Lower lobe of right lung (tissue), 2 donors: ENCODE measurements around the gene AFP. TPM values are rescaled to one million over a fixed set of nuclear protein-coding genes. Genes with fewer than 3 reads are reported as not detected.

Source experiments
- ATAC-seq, 2 donors: fragments of 200-7000 bp; cut with Tn5 transposase; one replicate each; pipeline ENCODE4 v1.9.1; 2020 to 2022; ENCODE audit warnings: mild to moderate bottlenecking in 2 of 2, moderate library complexity in 2 of 2
- DNase-seq: peaks from one replicate; pipeline ENCODE4 v3.0.0-alpha.2; 2020
- H3K27ac ChIP-seq: fragments of 200-600 bp; one replicate; pipeline ENCODE4 v1.8.0; 2022
- H3K27me3 ChIP-seq: fragments of 200-600 bp; one replicate; pipeline ENCODE4 v1.8.0; 2022; ENCODE audit warnings: low read depth
- H3K36me3 ChIP-seq: fragments of 200-600 bp; one replicate; pipeline ENCODE4 v1.8.0; 2022; ENCODE audit warnings: mild to moderate bottlenecking
- H3K4me1 ChIP-seq: fragments of 200-600 bp; one replicate; pipeline ENCODE4 v1.8.0; 2022
- H3K4me3 ChIP-seq: fragments of 200-600 bp; one replicate; pipeline ENCODE4 v1.8.0; 2022; ENCODE audit warnings: mild to moderate bottlenecking
- H3K9me3 ChIP-seq: fragments of 200-600 bp; one replicate; pipeline ENCODE4 v1.8.0; 2022
- CTCF ChIP-seq: fragments of 200-600 bp; IDR thresholded peaks from one replicate; pipeline ENCODE4 v1.8.0; 2022; ENCODE audit warnings: antibody characterized with exemption, mild to moderate bottlenecking
- intact Hi-C: fragments of 100-400 bp; cut with DNase I; formaldehyde crosslinking; loops from one replicate; pipeline ENCODE4 v1.11.0; 2022
- total RNA-seq: library from RNA; stranded (reverse); fragmentation: NEBNext Ultra II Directional; extraction: Animal tissue kit (Norgen Biotek cat#: 25700); gene quantifications from one replicate; pipeline ENCODE4 v1.2.1, GENCODE V29; 2021
- donor health status: DM: no; HTN: yes; CAD: no; lungs with severe emphysema.

AFP gene
- total RNA-seq, 1 donor from 2014 or later, result not detected

GRCh38 chr4:73415807-73416238 is 20.2 kb upstream of the AFP start:
- ATAC-seq (no peak), DNase-seq (no peak)
- no peaks in the 10 kb centered on the region for H3K27me3 ChIP-seq
- H3K4me1 ChIP-seq, result no peaks in the 10 kb centered on the region
- H3K27ac ChIP-seq, result no peak overlapping the region
- no peaks in the 10 kb centered on the region for H3K9me3 ChIP-seq
- no peak for TF ChIP-seq CTCF
- H3K36me3 ChIP-seq, result no peaks in the 10 kb centered on the region
- intact Hi-C loops, result no loop called here
- H3K4me3 ChIP-seq, result no peak overlapping the region

GRCh38 chr4:73416423-73417087 is 19.5 kb upstream of the AFP start:
- Histone ChIP-seq H3K4me1 (no peaks in the 10 kb centered on the region), H3K27me3 (no peaks in the 10 kb centered on the region), H3K9me3 (no peaks in the 10 kb centered on the region), H3K36me3 (no peaks in the 10 kb centered on the region), H3K27ac (no peak overlapping the region), H3K4me3 (no peak overlapping the region)
- TF ChIP-seq CTCF, result no peak
- no peak for DNase-seq
- no peak for ATAC-seq
- intact Hi-C loops, result no loop called here

- Histone ChIP-seq H3K9me3 (no peaks in the 10 kb centered on the region), H3K36me3 (no peaks in the 10 kb centered on the region), H3K4me3 (no peak overlapping the region), H3K27ac (no peak overlapping the region), H3K27me3 (no peaks in the 10 kb centered on the region), H3K4me1 (no peaks in the 10 kb centered on the region)
- no peak for TF ChIP-seq CTCF
- ATAC-seq, result no peak
- intact Hi-C loops, result no loop called here
- no peak for DNase-seq
Observed at GRCh38 chr4:73417342-73417741, 18.7 kb upstream of the AFP start.

- Histone ChIP-seq H3K27ac (no peak overlapping the region), H3K27me3 (no peaks in the 10 kb centered on the region), H3K36me3 (no peaks in the 10 kb centered on the region), H3K9me3 (no peaks in the 10 kb centered on the region), H3K4me3 (no peak overlapping the region), H3K4me1 (no peaks in the 10 kb centered on the region)
- intact Hi-C loops, result no loop called here
- DNase-seq, result no peak
- no peak for ATAC-seq
- TF ChIP-seq CTCF, result no peak
Observed at GRCh38 chr4:73417973-73418372, 18.0 kb upstream of the AFP start.

- no peaks in the 10 kb centered on the region for H3K27me3 ChIP-seq
- H3K4me3 ChIP-seq, result no peak overlapping the region
- no peaks in the 10 kb centered on the region for H3K4me1 ChIP-seq
- ATAC-seq (no peak), DNase-seq (no peak)
- H3K9me3 ChIP-seq, result no peaks in the 10 kb centered on the region
- H3K36me3 ChIP-seq, result no peaks in the 10 kb centered on the region
- intact Hi-C loops, result no loop called here
- TF ChIP-seq CTCF, result no peak
- H3K27ac ChIP-seq, result no peak overlapping the region
Observed at GRCh38 chr4:73418677-73419076, 17.3 kb upstream of the AFP start.
